Measurements from ENCODE around the gene OTOG.

DNA sequence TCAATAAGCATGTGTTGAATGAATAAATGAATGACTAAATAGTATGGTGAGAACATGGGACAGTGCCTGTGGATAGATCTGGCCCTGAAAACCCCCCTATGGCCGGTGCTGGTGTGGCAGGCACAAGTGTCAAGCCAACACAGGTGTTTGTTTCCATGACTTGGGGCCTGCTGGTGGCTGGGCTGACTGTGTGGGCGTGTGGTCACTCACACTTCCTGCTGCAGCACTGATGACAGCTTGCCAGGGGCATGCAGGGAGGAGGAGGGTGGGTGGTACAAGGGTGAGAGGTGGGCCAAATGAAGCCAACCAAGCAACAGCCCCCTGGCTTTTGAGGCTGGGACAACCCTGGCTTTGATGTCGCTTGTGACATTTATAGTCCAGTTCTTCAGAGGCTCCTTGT lies 40.1 kb upstream of the OTOG start:
- no peak for TF ChIP-seq BACH1 (IDR thresholded peaks at IDR 0.05; ENCODE audit: low read length)
- TF ChIP-seq CTCF (IDR thresholded peaks at IDR 0.05; ENCODE audit: control extremely low read depth in 1 of 3, insufficient read depth in 1 of 3, low read depth in 1 of 3, low read length in 3 of 3): no peak
